ENCODE results near the gene LMO7. TPM values are rescaled to one million over a fixed set of nuclear protein-coding genes. Genes with fewer than 3 reads are reported as not detected.
"Not testable (repeated sequence)": the region's sequence is repeated elsewhere in the genome, so short reads cannot be mapped to it uniquely, and the experiment has no call there.

Gene LMO7
- total and polyA plus RNA-seq, 5 donors: 152 to 397 (median 297) TPM

GRCh38 chr13:75740031-75740430 lies 103.9 kb downstream of the LMO7 start:
- Histone ChIP-seq H3K4me1 (ENCODE audit: control insufficient read depth, insufficient read depth, low read length) (no peaks in the 10 kb centered on the region), H3K9me3 (ENCODE audit: control insufficient read depth, low read length) (no peaks in the 10 kb centered on the region), H3K27me3 (ENCODE audit: control insufficient read depth, insufficient read depth) (no peaks in the 10 kb centered on the region), H3K4me3 (ENCODE audit: low read length) (no peak overlapping the region), H3K27ac (ENCODE audit: low read length) (no peak overlapping the region)
- ATAC-seq: no peak
- DNase-seq: no peak
- WGBS: 93% methylated on average over 4 of the region's 4 CpGs
- intact Hi-C loops (cut with DNase I): no loop called here

GRCh38 chr13:75743072-75743471 lies 106.9 kb downstream of the LMO7 start:
- H3K27me3 ChIP-seq (ENCODE audit: control insufficient read depth, insufficient read depth); H3K4me3 ChIP-seq (ENCODE audit: low read length); H3K27ac ChIP-seq (ENCODE audit: low read length); DNase-seq; H3K4me1 ChIP-seq (ENCODE audit: control insufficient read depth, insufficient read depth, low read length); H3K9me3 ChIP-seq (ENCODE audit: control insufficient read depth, low read length); ATAC-seq; intact Hi-C loops (cut with DNase I): not testable (repeated sequence)
- 93% methylated on average over 1 of the region's 1 CpG for WGBS

- no peaks in the 10 kb centered on the region for H3K4me1 ChIP-seq (ENCODE audit: control insufficient read depth, insufficient read depth, low read length)
- no peak for DNase-seq
- H3K27me3 ChIP-seq (ENCODE audit: control insufficient read depth, insufficient read depth): no peaks in the 10 kb centered on the region
- H3K9me3 ChIP-seq (ENCODE audit: control insufficient read depth, low read length): no peaks in the 10 kb centered on the region
- intact Hi-C loops (cut with DNase I): no loop called here
- no peak for ATAC-seq
- H3K4me3 ChIP-seq (ENCODE audit: low read length): no peak overlapping the region
- no peak overlapping the region for H3K27ac ChIP-seq (ENCODE audit: low read length)
- WGBS: 81% methylated on average over 2 of the region's 2 CpGs
Measured at GRCh38 chr13:75744127-75744526, 108.0 kb downstream of the LMO7 start.

GRCh38 chr13:75745387-75745786 lies 109.3 kb downstream of the LMO7 start:
- H3K9me3 ChIP-seq (ENCODE audit: control insufficient read depth, low read length): no peaks in the 10 kb centered on the region
- WGBS: 99% methylated on average over 2 of the region's 2 CpGs
- intact Hi-C loops (cut with DNase I): no loop called here
- H3K27ac ChIP-seq (ENCODE audit: low read length): no peak overlapping the region
- no peak for DNase-seq
- no peak for ATAC-seq
- no peaks in the 10 kb centered on the region for H3K27me3 ChIP-seq (ENCODE audit: control insufficient read depth, insufficient read depth)
- H3K4me3 ChIP-seq (ENCODE audit: low read length): no peak overlapping the region
- H3K4me1 ChIP-seq (ENCODE audit: control insufficient read depth, insufficient read depth, low read length): no peaks in the 10 kb centered on the region

- ATAC-seq (no peak), DNase-seq (peak in 1 of 3 donors; percentile 13)
- Histone ChIP-seq H3K27ac (ENCODE audit: low read length) (no peak overlapping the region), H3K9me3 (ENCODE audit: control insufficient read depth, low read length) (no peaks in the 10 kb centered on the region), H3K4me3 (ENCODE audit: low read length) (no peak overlapping the region), H3K27me3 (ENCODE audit: control insufficient read depth, insufficient read depth) (no peaks in the 10 kb centered on the region), H3K4me1 (ENCODE audit: control insufficient read depth, insufficient read depth, low read length) (no peaks in the 10 kb centered on the region)
- intact Hi-C loops (cut with DNase I): no loop called here
- WGBS: 83% methylated on average over 3 of the region's 3 CpGs
Measured at GRCh38 chr13:75748874-75749273, 112.7 kb downstream of the LMO7 start.

GRCh38 chr13:75749407-75749806 lies 113.3 kb downstream of the LMO7 start:
- H3K9me3 ChIP-seq (ENCODE audit: control insufficient read depth, low read length): no peaks in the 10 kb centered on the region
- 17% methylated on average over 4 of the region's 4 CpGs for WGBS
- DNase-seq: peak in 2 of 3 donors; percentile 16 to 45
- intact Hi-C loops (cut with DNase I): no loop called here
- H3K4me1 ChIP-seq (ENCODE audit: control insufficient read depth, insufficient read depth, low read length): no peaks in the 10 kb centered on the region
- no peak overlapping the region for H3K4me3 ChIP-seq (ENCODE audit: low read length)
- H3K27ac ChIP-seq (ENCODE audit: low read length): peak overlapping the region; percentile 55
- no peaks in the 10 kb centered on the region for H3K27me3 ChIP-seq (ENCODE audit: control insufficient read depth, insufficient read depth)
- ATAC-seq: peak in 1 of 2 donors; percentile 66

GRCh38 chr13:75751350-75751749 lies 115.2 kb downstream of the LMO7 start:
- DNase-seq (no peak), ATAC-seq (no peak)
- Histone ChIP-seq H3K27ac (ENCODE audit: low read length) (no peak overlapping the region), H3K27me3 (ENCODE audit: control insufficient read depth, insufficient read depth) (no peaks in the 10 kb centered on the region), H3K9me3 (ENCODE audit: control insufficient read depth, low read length) (no peaks in the 10 kb centered on the region), H3K4me1 (ENCODE audit: control insufficient read depth, insufficient read depth, low read length) (no peaks in the 10 kb centered on the region), H3K4me3 (ENCODE audit: low read length) (no peak overlapping the region)
- 84% methylated on average over 4 of the region's 4 CpGs for WGBS
- intact Hi-C loops (cut with DNase I): no loop called here

GRCh38 chr13:75752826-75753225 lies 116.7 kb downstream of the LMO7 start:
- no peaks in the 10 kb centered on the region for H3K9me3 ChIP-seq (ENCODE audit: control insufficient read depth, low read length)
- no peaks in the 10 kb centered on the region for H3K4me1 ChIP-seq (ENCODE audit: control insufficient read depth, insufficient read depth, low read length)
- no peak overlapping the region for H3K27ac ChIP-seq (ENCODE audit: low read length)
- ATAC-seq (no peak), DNase-seq (no peak)
- no peak overlapping the region for H3K4me3 ChIP-seq (ENCODE audit: low read length)
- intact Hi-C loops (cut with DNase I): no loop called here
- H3K27me3 ChIP-seq (ENCODE audit: control insufficient read depth, insufficient read depth): no peaks in the 10 kb centered on the region

GRCh38 chr13:75754936-75755335 lies 118.8 kb downstream of the LMO7 start:
- no peaks in the 10 kb centered on the region for H3K4me1 ChIP-seq (ENCODE audit: control insufficient read depth, insufficient read depth, low read length)
- no peaks in the 10 kb centered on the region for H3K27me3 ChIP-seq (ENCODE audit: control insufficient read depth, insufficient read depth)
- H3K9me3 ChIP-seq (ENCODE audit: control insufficient read depth, low read length): no peaks in the 10 kb centered on the region
- intact Hi-C loops (cut with DNase I): no loop called here
- WGBS: 95% methylated on average over 3 of the region's 3 CpGs
- no peak for DNase-seq
- ATAC-seq: no peak
- H3K27ac ChIP-seq (ENCODE audit: low read length): no peak overlapping the region
- H3K4me3 ChIP-seq (ENCODE audit: low read length): no peak overlapping the region

- no peak overlapping the region for H3K4me3 ChIP-seq (ENCODE audit: low read length)
- no peaks in the 10 kb centered on the region for H3K27me3 ChIP-seq (ENCODE audit: control insufficient read depth, insufficient read depth)
- no peaks in the 10 kb centered on the region for H3K9me3 ChIP-seq (ENCODE audit: control insufficient read depth, low read length)
- ATAC-seq (no peak), DNase-seq (no peak)
- intact Hi-C loops (cut with DNase I): no loop called here
- H3K27ac ChIP-seq (ENCODE audit: low read length): no peak overlapping the region
- H3K4me1 ChIP-seq (ENCODE audit: control insufficient read depth, insufficient read depth, low read length): peaks cover 3% of the 10 kb centered on the region
Measured at GRCh38 chr13:75757336-75757735, 121.2 kb downstream of the LMO7 start.

GRCh38 chr13:75759531-75759930 lies 123.4 kb downstream of the LMO7 start:
- Histone ChIP-seq H3K4me1 (ENCODE audit: control insufficient read depth, insufficient read depth, low read length) (peaks cover 4% of the 10 kb centered on the region), H3K27ac (ENCODE audit: low read length) (no peak overlapping the region), H3K9me3 (ENCODE audit: control insufficient read depth, low read length) (no peaks in the 10 kb centered on the region), H3K4me3 (ENCODE audit: low read length) (no peak overlapping the region), H3K27me3 (ENCODE audit: control insufficient read depth, insufficient read depth) (no peaks in the 10 kb centered on the region)
- intact Hi-C loops (cut with DNase I): no loop called here
- 95% methylated on average over 7 of the region's 7 CpGs for WGBS
- ATAC-seq (no peak), DNase-seq (no peak)
